22Rv1 (cell line): ENCODE measurements around the gene XPC.

Experiments used
- CTCF ChIP-seq: fragments of 450-650 bp; IDR thresholded peaks from 2 replicates; pipeline ENCODE4 v1.5.1; 2017; ENCODE audit warnings: mild to moderate bottlenecking
- ZFX ChIP-seq: fragments of 450-650 bp; IDR thresholded peaks from 2 replicates; pipeline ENCODE4 v1.6.1; 2017; ENCODE audit warnings: antibody characterized with exemption, borderline replicate concordance

GRCh38 chr3:14133188-14133800 is 45.1 kb downstream of the XPC start:
- TF ChIP-seq CTCF (no peak), ZFX (no peak)
